ENCODE measurements around the gene NABP2.

DNA sequence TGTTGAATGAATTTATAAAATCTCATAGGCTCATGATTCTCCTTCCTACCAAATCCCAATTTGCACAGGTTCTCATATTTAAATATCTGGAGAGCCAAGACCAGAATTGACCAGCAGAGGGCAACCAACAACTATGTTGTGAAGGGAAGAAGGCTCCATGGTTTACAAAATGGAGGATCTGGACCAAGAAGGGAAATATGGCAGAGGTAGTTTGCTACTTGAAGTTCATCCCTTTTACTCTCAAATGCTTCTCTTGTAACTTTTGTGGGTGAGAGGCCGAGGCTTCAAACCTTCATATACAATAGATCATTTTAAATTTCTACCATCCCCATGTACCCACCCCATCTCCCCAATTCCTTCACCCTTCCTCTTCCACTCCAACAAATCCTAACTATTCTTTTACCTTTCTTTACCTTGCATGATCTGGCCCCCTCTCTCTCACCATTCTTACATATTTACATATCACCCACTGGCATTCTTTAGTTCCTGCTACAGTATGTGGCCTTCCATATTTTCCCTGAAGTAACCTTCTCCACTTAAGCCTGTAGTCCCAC is 31.0 kb upstream of the NABP2 start:
- TF ChIP-seq EZH2phosphoT487 (IDR thresholded peaks at IDR 0.05; ENCODE audit: unreplicated experiment) (no peak), JUNB (IDR thresholded peaks at IDR 0.05; ENCODE audit: unreplicated experiment) (no peak), EZH2 (IDR thresholded peaks at IDR 0.05; ENCODE audit: low read depth, unreplicated experiment) (no peak)
- TF ChIP-seq, protein P1, sequence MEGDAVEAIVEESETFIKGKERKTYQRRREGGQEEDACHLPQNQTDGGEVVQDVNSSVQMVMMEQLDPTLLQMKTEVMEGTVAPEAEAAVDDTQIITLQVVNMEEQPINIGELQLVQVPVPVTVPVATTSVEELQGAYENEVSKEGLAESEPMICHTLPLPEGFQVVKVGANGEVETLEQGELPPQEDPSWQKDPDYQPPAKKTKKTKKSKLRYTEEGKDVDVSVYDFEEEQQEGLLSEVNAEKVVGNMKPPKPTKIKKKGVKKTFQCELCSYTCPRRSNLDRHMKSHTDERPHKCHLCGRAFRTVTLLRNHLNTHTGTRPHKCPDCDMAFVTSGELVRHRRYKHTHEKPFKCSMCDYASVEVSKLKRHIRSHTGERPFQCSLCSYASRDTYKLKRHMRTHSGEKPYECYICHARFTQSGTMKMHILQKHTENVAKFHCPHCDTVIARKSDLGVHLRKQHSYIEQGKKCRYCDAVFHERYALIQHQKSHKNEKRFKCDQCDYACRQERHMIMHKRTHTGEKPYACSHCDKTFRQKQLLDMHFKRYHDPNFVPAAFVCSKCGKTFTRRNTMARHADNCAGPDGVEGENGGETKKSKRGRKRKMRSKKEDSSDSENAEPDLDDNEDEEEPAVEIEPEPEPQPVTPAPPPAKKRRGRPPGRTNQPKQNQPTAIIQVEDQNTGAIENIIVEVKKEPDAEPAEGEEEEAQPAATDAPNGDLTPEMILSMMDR (conservative IDR thresholded peaks at IDR 0.05; ENCODE audit: low read depth in 2 of 2), result peak; percentile 91 to 98
